ENCODE data around the gene RANBP9. TPM values are rescaled to one million over a fixed set of nuclear protein-coding genes. Genes with fewer than 3 reads are reported as not detected.

Gene RANBP9
- total and polyA plus RNA-seq, 8 donors, result 9.6 to 22.2 (median 16.6) TPM

DNA sequence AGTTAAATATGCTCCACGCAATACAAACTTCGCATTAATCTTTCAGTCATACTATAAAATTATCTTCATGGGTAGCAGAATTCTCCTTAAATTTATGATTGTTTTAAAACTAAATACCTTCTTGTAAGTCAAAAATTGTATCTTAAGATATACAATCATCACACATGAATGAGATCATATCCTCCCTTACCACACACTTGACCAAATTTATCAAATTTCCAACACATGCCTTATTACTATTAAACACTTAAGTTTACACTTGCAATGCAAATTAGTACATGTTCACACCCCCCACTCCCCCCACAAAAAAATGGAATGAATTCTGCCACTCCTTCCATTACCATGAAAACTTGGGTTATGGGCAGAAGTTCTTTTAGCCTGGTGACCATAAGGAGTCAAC is 13.8 kb downstream of the RANBP9 start:
- TF ChIP-seq, protein P1, sequence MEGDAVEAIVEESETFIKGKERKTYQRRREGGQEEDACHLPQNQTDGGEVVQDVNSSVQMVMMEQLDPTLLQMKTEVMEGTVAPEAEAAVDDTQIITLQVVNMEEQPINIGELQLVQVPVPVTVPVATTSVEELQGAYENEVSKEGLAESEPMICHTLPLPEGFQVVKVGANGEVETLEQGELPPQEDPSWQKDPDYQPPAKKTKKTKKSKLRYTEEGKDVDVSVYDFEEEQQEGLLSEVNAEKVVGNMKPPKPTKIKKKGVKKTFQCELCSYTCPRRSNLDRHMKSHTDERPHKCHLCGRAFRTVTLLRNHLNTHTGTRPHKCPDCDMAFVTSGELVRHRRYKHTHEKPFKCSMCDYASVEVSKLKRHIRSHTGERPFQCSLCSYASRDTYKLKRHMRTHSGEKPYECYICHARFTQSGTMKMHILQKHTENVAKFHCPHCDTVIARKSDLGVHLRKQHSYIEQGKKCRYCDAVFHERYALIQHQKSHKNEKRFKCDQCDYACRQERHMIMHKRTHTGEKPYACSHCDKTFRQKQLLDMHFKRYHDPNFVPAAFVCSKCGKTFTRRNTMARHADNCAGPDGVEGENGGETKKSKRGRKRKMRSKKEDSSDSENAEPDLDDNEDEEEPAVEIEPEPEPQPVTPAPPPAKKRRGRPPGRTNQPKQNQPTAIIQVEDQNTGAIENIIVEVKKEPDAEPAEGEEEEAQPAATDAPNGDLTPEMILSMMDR (IDR thresholded peaks at IDR 0.05), result no peak
- Histone ChIP-seq H3K4me1 (peaks cover 5 to 7% (median 5%) of the 10 kb centered on the region in 3 donors), H3K27ac (no peak overlapping the region), H3K9me3 (no peaks in the 10 kb centered on the region), H3K36me3 (no peaks in the 10 kb centered on the region), H3K4me3 (no peak overlapping the region), H3K27me3 (no peaks in the 10 kb centered on the region)
- intact Hi-C loops (cut with DNase I), result no loop called here
- DNase-seq, result no peak
- FAIRE-seq, result no peak
- WGBS, 2 donors, result 96% methylated on average over 2 of the region's 2 CpGs
- ATAC-seq, result no peak

DNA sequence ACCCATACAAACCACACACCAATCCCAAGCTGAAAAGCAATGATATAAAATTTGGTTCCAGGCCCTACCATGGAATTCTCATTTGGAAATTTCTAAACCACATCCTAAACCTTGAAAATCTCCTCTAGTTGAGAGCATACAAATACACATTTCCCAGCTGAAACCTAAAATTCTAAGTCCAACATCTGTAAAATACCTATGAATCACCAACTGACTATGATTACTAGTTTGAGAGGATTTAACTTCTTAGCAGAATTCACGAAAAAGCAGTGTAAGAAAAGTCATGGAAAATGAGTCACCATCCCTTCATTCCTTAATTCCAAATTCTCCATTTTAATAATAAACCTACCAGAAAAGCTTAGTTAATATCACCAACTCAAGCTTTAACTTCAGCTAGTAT is 15.4 kb downstream of the RANBP9 start:
- peaks cover 5 to 7% (median 5%) of the 10 kb centered on the region in 3 donors for H3K4me1 ChIP-seq
- H3K4me3 ChIP-seq, result no peak overlapping the region
- 92 to 96% methylated on average over 1 of the region's 1 CpG for WGBS, 2 donors
- intact Hi-C loops (cut with DNase I), result no loop called here
- DNase-seq, result no peak
- H3K27ac ChIP-seq, result no peak overlapping the region
- no peak for ATAC-seq
- H3K9me3 ChIP-seq, result no peaks in the 10 kb centered on the region
- TF ChIP-seq, protein P1 (IDR thresholded peaks at IDR 0.05), result no peak
- FAIRE-seq, result no peak
- no peaks in the 10 kb centered on the region for H3K36me3 ChIP-seq
- no peaks in the 10 kb centered on the region for H3K27me3 ChIP-seq

DNA sequence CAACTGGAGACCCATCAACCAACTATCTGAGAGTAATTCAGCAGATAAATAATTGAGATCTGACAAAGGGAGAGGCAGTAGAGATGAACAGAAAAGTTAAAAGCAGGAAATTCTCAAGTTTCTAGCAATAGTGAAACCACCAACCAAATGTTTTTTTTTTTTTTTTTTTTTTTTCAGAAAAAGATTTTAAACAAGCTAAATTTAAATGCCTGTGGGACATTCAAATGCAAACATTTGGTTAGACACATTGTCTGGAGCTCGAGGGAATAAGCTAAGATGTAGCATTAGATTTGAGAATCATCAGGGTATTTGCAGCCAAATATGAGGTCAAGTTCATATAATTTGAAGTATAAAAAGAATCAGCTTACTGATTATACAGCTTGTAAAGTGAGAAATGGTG is 16.4 kb downstream of the RANBP9 start:
- Histone ChIP-seq H3K4me3 (no peak overlapping the region), H3K36me3 (no peaks in the 10 kb centered on the region), H3K27me3 (no peaks in the 10 kb centered on the region), H3K4me1 (peaks cover 5 to 7% (median 5%) of the 10 kb centered on the region in 3 donors), H3K27ac (no peak overlapping the region), H3K9me3 (no peaks in the 10 kb centered on the region)
- FAIRE-seq (no peak), DNase-seq (no peak), ATAC-seq (no peak)
- TF ChIP-seq, protein P1 (IDR thresholded peaks at IDR 0.05), result no peak
- WGBS, 2 donors, result 74 to 85% methylated on average over 1 of the region's 1 CpG
- intact Hi-C loops (cut with DNase I), result no loop called here

DNA sequence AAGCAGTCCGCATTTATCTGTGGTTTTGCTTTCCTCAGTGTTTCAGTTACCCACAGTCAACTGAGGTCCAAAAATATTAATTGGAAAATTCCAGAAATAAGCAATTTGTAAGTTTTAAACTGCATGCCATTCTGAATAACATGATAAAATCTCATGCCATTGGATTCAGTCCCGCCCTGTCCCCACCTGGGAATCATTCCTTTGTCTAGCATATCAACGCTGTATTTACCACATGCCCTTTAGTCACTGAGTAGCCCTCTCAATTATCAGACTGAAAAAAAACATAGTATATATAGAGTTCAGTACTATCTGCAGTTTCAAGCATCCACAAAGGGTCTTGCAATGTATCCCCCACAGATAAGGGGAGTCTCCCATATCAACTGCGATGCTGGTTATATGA is 17.1 kb downstream of the RANBP9 start:
- ATAC-seq (no peak), FAIRE-seq (no peak), DNase-seq (no peak)
- WGBS, 2 donors, result 75 to 86% methylated on average over 4 of the region's 4 CpGs
- intact Hi-C loops (cut with DNase I), result no loop called here
- H3K27me3 ChIP-seq, result no peaks in the 10 kb centered on the region
- no peak overlapping the region for H3K27ac ChIP-seq
- H3K9me3 ChIP-seq, result no peaks in the 10 kb centered on the region
- H3K4me3 ChIP-seq, result no peak overlapping the region
- TF ChIP-seq, protein P1 (IDR thresholded peaks at IDR 0.05), result no peak
- peaks cover 5 to 7% (median 5%) of the 10 kb centered on the region in 3 donors for H3K4me1 ChIP-seq
- no peaks in the 10 kb centered on the region for H3K36me3 ChIP-seq

DNA sequence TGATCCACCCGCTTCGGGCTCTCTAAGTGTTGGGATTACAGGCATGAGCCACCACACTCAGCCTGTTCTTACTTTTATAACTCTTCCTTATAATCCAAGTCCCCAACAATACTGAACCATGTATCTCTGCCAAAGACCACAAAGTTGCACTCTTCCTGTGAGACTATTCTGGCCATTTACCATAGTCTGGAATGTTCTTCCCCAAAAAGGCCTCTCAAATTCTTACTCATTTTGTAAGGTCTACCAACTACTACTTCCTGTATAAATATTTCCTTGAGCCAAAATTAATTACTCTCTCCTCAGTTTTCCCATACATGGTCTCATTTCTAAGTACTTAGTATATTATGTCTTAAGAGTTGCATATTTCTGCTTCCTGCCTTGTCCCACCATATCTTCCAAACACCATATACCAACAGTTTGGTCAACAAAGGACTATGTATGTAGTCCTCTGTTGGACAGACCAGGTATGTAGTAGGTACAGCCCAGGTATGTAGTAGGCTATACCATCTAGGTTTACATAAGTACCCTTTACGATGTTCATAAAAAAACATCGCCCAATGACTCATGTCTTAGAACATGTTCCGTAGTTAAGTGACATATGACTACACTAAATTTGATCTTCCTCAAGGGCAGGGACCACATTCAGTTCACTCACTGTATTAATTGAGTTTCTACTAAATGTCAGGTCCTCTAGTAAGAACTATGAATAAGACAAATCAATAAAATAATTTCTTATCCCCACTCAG is 22.0 kb downstream of the RANBP9 start:
- H3K9me3 ChIP-seq, result no peaks in the 10 kb centered on the region
- H3K4me1 ChIP-seq, result peaks cover 0 to 5% (median 5%) of the 10 kb centered on the region in 3 donors
- ATAC-seq (no peak), DNase-seq (no peak), FAIRE-seq (no peak)
- intact Hi-C loops (cut with DNase I), result no loop called here
- WGBS, 2 donors, result 99% methylated on average over 5 of the region's 5 CpGs
- TF ChIP-seq, protein P1 (IDR thresholded peaks at IDR 0.05), result no peak
- H3K36me3 ChIP-seq, result no peaks in the 10 kb centered on the region
- no peaks in the 10 kb centered on the region for H3K27me3 ChIP-seq
- H3K4me3 ChIP-seq, result no peak overlapping the region
- H3K27ac ChIP-seq, result no peak overlapping the region

Measured in pancreas (tissue), 10 donors.